ENCODE results near the gene MEX3A.
A peak's percentile ranks its signal among the peaks of the same experiment; 100 is the strongest.
"Not testable (repeated sequence)": the region's sequence is repeated elsewhere in the genome, so short reads cannot be mapped to it uniquely, and the experiment has no call there.

MEX3A gene

GRCh38 chr1:156053768-156054499 lies 28.3 kb downstream of the MEX3A start, which contains the start of gene UBQLN4:
TSS of gene UBQLN4 (minus strand) at chr1:156053798. CDS start at chr1:156053701, 97 bp downstream.
- peak; percentile 52 for DNase-seq

DNA sequence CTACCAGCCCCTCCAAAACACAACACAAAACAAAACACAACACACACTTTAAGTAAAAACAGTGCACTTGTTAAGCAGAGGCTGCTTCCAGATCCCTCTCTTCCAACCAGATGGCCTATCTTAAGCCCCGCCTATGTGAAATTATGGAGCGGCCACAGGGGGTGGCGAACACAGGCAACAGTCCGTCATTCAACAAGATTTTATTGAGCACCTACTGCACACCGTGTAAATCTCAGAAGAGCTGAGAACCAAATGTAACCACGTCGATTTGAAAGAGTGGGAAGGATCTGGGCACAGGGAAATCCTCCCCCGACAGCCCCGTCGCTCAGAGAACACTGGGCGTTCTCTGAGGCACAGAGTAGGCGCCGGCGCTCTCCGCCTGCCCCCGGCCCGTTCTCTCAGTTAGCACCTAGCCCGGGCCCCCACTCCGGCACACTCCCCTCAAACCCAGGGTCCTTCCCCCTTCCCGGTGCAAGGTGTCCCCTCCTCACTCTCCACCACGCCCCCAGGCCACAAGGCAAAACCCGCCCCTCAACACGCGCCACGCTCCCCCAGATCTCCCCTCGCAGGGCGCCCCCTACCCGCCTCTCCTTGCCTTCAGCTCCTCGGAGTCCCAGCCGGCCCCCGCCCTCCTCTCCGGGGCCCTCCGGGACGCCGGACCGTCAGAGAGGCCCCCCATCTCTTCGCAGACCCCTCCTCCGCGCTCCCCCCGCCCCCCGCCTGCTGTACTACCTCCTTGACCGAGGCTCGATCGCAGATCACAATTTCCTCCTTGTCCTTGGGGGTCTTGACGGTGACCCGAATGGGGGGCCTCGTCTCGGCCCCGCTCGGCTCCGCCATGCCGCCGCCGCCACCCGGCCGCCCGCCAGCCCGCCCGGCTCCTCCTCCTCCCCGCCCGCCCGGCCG lies 29.1 kb downstream of the MEX3A start:
- peak; percentile 9 for DNase-seq

DNA sequence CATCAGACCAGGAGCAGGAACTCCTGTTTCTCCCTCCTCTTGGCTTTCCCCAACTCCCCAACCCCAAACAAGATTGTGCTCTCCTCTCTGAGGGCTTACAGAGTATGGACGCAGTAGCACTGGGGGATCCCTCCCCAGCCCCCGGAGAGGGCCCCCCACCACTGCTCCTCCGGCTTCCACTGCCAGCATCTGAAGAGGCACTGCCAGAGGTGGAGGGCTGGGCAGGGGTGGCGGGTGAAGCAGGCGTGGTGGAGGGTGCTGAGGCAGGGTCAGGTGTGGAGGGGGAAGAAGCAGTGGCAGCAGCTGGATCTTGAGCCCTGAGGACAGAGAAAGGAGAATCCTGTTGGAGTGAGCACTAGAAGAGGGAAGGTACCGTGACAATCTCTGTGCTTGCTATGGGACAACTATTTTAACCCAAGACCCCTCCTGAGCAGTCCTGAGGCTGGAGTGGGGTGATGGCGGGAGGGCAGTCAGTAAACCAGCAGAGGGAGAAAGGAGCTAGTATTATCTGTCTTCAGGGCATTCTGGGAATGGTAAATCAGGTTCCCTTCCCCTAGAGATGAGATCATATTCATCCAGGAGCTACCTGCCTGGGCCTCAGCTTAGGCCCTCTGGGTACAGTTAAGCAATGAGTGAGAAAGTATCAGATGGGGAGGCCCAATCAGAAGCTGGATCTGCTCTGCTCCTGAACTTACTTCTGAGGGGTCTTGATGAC lies 31.1 kb downstream of the MEX3A start:
- no peak for DNase-seq

- DNase-seq, result no peak
Observed at GRCh38 chr1:156050376-156050775, 31.9 kb downstream of the MEX3A start.

GRCh38 chr1:156048663-156049258 lies 33.5 kb downstream of the MEX3A start:
- no peak for DNase-seq

- no peak for DNase-seq
Observed at GRCh38 chr1:156045076-156045475, 37.2 kb downstream of the MEX3A start.

DNA sequence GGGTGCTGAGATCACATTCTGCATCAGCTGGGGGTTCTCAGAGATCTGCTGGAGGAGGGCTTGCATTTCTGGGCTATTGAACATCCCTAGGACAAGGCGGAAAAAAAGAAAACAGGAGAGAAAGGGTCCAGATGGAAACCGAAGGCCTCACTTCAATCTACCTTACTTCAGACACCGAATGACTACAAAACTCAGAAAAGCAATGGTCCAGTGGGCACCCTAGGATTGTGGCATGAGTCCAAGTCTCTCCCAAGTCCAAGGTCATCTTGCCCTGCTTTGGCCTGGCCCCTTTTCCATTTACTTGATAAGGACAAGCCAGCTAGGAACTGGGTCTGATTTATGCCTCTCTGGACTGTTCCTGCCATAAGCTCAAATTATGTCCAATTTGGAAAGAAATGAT lies 39.4 kb downstream of the MEX3A start:
- no peak for DNase-seq

DNA sequence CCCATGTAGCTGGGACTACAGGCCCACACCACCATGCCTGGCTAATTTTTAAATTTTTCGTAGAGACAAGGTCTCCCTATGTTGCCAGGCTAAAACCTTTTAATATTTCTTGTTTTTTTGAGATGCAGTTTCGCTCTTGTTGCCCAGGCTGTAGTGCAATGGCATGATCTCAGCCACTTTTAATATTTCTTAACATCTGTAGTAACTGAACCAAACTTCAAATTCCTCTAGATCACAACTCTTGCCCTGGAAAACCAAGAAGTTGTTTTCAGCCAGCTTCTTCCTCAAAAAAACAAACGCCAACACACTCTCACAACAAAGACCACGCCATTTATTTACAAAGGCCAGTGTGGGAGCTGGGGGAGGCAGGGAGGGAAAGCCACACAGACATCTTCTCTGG lies 47.3 kb downstream of the MEX3A start:
- not testable (repeated sequence) for DNase-seq

DNA sequence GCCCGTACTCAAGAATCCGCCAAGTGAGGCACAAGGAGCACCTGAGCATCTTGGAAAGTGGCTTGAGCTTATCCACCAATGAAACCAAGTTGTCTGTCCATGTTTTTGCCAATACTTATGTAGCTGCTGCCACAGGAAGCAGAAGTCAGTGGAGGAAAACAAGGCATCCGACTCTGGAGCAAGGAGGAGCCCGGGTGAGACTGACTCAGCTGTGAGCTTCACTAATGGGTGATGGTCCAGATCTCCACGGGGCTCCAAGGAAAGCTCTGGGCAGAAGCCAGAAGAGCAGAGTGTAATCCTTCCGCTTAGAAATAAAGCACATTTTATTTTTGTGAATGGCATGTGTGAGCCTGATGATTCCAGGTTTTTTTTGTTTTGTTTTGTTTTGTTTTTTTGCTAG lies 49.3 kb downstream of the MEX3A start:
- no peak for DNase-seq

DNA sequence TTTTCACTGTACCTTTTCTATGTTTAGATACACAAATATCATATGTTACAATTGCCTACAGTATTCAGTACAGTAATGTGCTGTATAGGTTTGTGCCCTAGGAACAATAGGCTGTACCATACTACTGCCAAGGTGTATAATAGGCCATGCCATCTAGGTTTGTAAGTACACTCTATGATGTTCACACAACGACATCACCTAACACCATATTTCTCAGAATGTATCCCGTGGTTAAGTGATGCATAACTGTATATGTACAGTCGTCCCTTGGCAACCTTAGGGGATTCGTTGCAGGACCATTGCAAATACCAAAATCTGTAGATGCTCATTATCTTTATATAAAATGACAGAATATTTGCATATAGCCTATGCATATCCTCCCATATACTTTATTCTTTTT lies 55.7 kb downstream of the MEX3A start:
- no peak for DNase-seq

GRCh38 chr1:156025876-156026275 lies 56.4 kb downstream of the MEX3A start:
- no peak for DNase-seq

- no peak for DNase-seq
Observed at GRCh38 chr1:156024801-156025200, 57.5 kb downstream of the MEX3A start.
